Measurements from ENCODE around the gene MACROD2. TPM values are rescaled to one million over a fixed set of nuclear protein-coding genes. Genes with fewer than 3 reads are reported as not detected.

Gene MACROD2
- total RNA-seq, 4 donors from 2014 or later, result 2.1 to 28.1 (median 12.6) TPM

- no peak overlapping the region for H3K4me3 ChIP-seq
- H3K4me1 ChIP-seq, result no peaks in the 10 kb centered on the region
- H3K27me3 ChIP-seq, result no peaks in the 10 kb centered on the region
- H3K36me3 ChIP-seq, result no peaks in the 10 kb centered on the region
- H3K9me3 ChIP-seq, result no peaks in the 10 kb centered on the region
- no peak for DNase-seq
- intact Hi-C loops (cut with DNase I; ENCODE audit: low total_unique reads), result no loop called here
- H3K27ac ChIP-seq, result no peak overlapping the region
- TF ChIP-seq CTCF (IDR thresholded peaks at IDR 0.05), result no peak
- TF ChIP-seq POLR2A (IDR thresholded peaks at IDR 0.05), result no peak
These were observed 1637.4 kb downstream of the MACROD2 start for GRCh38 chr20:15632680-15633079.

GRCh38 chr20:15634102-15634501 is 1638.8 kb downstream of the MACROD2 start:
- TF ChIP-seq CTCF (IDR thresholded peaks at IDR 0.05) (no peak), POLR2A (IDR thresholded peaks at IDR 0.05) (no peak)
- H3K36me3 ChIP-seq, result no peaks in the 10 kb centered on the region
- no peaks in the 10 kb centered on the region for H3K9me3 ChIP-seq
- intact Hi-C loops (cut with DNase I; ENCODE audit: low total_unique reads), result no loop called here
- H3K27ac ChIP-seq, result no peak overlapping the region
- H3K27me3 ChIP-seq, result no peaks in the 10 kb centered on the region
- no peak for DNase-seq
- H3K4me3 ChIP-seq, result no peak overlapping the region
- H3K4me1 ChIP-seq, result no peaks in the 10 kb centered on the region

GRCh38 chr20:15637546-15637945 is 1642.2 kb downstream of the MACROD2 start:
- no peaks in the 10 kb centered on the region for H3K36me3 ChIP-seq
- no peak overlapping the region for H3K27ac ChIP-seq
- TF ChIP-seq POLR2A (IDR thresholded peaks at IDR 0.05), result no peak
- TF ChIP-seq CTCF (IDR thresholded peaks at IDR 0.05), result no peak
- H3K9me3 ChIP-seq, result no peaks in the 10 kb centered on the region
- H3K27me3 ChIP-seq, result no peaks in the 10 kb centered on the region
- no peak overlapping the region for H3K4me3 ChIP-seq
- intact Hi-C loops (cut with DNase I; ENCODE audit: low total_unique reads), result no loop called here
- H3K4me1 ChIP-seq, result no peaks in the 10 kb centered on the region
- DNase-seq, result no peak

- TF ChIP-seq CTCF (IDR thresholded peaks at IDR 0.05) (no peak), POLR2A (IDR thresholded peaks at IDR 0.05) (no peak)
- H3K9me3 ChIP-seq, result no peaks in the 10 kb centered on the region
- H3K36me3 ChIP-seq, result no peaks in the 10 kb centered on the region
- no peaks in the 10 kb centered on the region for H3K4me1 ChIP-seq
- no peak overlapping the region for H3K4me3 ChIP-seq
- DNase-seq, result no peak
- H3K27me3 ChIP-seq, result no peaks in the 10 kb centered on the region
- H3K27ac ChIP-seq, result no peak overlapping the region
- intact Hi-C loops (cut with DNase I; ENCODE audit: low total_unique reads), result no loop called here
These were observed 1642.8 kb downstream of the MACROD2 start for GRCh38 chr20:15637950-15638754.

GRCh38 chr20:15638816-15639215 is 1643.5 kb downstream of the MACROD2 start:
- Histone ChIP-seq H3K9me3 (no peaks in the 10 kb centered on the region), H3K36me3 (no peaks in the 10 kb centered on the region), H3K27me3 (no peaks in the 10 kb centered on the region), H3K27ac (no peak overlapping the region), H3K4me3 (no peak overlapping the region), H3K4me1 (no peaks in the 10 kb centered on the region)
- intact Hi-C loops (cut with DNase I; ENCODE audit: low total_unique reads), result no loop called here
- TF ChIP-seq POLR2A (IDR thresholded peaks at IDR 0.05), result no peak
- TF ChIP-seq CTCF (IDR thresholded peaks at IDR 0.05), result no peak
- DNase-seq, result no peak

All from uterus (tissue), 4 donors.